AML-193 (cell line): ENCODE data around the gene RAPGEF6.
"Not testable (repeated sequence)": the region's sequence is repeated elsewhere in the genome, so short reads cannot be mapped to it uniquely, and the experiment has no call there.

Experiments
- DNase-seq, 2 experiments: peaks; one replicate each; lab custom pipeline; 2025; lab: John Stamatoyannopoulos, UW

RAPGEF6 gene

DNA sequence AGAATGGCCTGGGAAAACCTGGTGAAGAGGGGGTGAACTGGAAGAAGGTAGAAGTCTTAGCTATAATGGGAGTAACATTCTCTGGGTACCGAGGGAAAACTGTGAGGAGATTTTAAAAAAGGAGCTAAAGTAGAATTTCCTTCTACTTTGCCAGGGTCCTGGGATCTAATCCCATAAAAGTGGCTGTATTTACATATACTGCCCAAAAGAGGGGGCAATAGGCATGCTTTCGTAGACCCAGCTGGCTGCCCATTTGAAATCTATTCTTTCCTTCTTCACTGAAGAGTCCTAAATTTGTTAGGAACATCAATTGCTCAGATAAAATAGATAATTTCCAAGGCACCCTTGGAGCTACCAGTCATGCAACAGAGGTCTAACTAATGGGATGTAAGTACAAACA lies 212.0 kb downstream of the RAPGEF6 start:
- no peak for DNase-seq

- no peak for DNase-seq
Measured at GRCh38 chr5:131419877-131420276, 215.2 kb downstream of the RAPGEF6 start.

- no peak for DNase-seq
Measured at GRCh38 chr5:131418846-131419245, 216.2 kb downstream of the RAPGEF6 start.

DNA sequence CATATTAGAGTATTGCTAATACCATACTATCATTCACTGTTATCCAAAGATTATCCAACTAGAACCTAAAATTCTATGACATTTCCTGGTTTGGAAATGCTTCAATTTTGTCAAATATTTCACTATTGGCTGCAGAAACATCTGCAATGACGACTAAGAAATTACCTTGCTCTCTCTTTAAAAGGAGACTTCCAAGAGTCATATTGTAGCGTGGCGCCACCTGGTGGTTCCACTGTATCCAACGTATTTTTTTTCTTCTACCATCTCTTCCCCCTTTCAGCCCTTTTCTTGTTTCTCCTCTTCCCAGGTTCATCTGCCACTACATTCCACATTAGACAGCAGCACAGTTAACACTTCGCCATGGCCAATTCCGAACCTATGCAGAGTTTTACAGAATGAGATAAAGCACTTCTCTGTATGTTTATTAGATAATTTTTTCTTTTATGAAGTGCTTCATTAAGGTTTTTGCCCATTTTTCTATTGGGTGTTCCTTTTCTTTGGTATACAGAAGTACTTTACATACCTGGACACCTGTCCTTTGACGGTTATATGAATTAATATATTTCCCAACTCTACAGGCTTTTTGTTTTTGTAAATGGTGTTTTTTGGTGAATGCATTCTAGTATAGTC lies 217.7 kb downstream of the RAPGEF6 start:
- DNase-seq = peak; percentile 46 to 64

GRCh38 chr5:131416729-131417128 lies 218.3 kb downstream of the RAPGEF6 start:
- no peak for DNase-seq

DNA sequence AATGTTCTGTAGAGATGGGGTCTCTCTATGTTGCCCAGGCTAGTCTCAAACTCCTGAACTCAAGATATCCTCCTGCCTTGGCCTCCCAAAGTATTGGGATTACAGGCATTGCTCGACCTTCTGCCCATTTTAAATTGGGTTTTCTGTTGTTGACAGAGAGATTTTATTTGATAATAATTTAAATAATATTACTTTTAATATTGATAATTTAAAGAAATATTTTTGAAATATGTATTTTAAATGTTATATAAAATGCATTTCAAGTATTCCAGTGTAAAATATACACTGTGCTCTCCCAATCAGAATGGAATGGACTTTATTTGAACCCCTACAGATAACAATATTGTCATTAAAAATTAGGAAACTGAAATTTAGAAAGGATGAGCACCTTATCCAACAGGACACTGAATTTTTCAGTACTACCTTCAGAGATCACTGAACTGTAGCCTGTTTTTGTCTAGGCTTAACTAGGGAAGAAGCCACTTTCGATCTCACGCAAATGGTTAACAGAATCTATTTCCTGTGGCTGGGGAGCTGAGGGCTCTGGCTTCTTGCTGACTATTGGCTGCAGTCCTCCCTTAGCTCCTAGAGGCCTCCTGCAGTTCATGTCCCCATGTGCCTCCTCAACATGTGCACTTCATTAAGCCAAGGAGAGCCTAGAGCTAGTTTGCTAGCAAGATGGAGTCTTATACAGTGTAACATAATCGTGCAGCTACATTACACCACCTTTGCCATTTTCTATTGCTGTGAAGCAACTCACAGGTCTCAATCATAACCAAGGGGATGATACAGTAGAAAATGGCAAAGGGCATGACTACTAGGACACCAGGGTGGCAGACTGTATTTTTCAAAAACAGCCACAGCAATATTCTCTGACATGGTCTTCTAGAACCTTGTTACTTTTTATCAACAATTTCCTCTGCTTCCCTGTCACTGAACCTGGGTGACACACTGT lies 221.1 kb downstream of the RAPGEF6 start:
- DNase-seq = no peak

DNA sequence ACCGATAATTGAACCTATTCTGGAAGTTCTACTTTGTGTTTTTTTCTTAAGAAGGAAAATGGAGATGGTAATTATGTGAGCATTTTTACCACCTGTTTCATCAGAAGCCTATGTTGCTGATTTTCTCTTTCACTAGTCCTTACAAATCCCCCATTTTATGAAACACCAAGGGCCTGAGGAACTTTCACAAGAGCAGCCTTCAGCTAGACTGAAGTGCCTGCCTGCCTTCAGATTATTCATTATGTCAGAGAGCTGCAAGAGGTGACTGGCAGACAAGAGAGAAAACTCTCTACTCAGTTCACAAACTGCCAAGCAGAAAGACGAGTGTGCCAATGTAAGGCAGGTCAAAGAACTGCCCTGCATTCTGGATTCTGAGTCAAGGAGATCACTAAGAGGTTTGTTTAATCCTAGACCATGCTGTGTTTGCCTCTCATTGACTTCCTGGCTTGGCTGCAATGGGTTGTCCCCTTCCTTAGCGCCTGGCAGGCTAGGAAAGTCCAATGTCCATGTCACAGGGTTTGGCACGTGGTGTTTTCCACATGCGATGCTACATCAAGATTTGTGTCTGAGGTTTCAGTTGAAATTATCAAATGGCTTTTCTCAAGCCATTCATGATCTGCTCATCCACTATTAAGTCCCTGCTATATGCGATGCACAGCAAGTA lies 227.9 kb downstream of the RAPGEF6 start:
- peak; percentile 7 to 31 for DNase-seq

DNA sequence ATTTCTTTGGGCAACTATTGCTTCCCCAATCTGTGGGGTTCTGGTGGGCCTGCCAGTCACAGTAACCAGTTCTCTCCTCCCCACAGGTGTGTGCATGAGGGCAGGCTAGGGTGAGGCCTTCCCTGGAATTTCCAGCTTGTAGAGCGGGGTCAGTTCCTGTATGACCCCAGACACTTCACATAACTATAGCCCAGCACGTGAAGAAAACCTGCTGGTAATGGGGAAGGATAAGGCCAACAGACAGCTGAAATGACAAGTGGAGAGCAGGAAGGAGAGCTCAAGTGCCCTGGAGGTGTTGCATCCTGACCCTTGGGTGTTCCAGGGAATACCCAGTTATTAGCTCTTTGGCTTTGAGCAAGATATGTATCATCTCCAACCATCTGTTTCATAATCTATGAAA lies 229.0 kb downstream of the RAPGEF6 start:
- no peak for DNase-seq

- DNase-seq = no peak
Measured at GRCh38 chr5:131405674-131406073, 229.4 kb downstream of the RAPGEF6 start.

DNA sequence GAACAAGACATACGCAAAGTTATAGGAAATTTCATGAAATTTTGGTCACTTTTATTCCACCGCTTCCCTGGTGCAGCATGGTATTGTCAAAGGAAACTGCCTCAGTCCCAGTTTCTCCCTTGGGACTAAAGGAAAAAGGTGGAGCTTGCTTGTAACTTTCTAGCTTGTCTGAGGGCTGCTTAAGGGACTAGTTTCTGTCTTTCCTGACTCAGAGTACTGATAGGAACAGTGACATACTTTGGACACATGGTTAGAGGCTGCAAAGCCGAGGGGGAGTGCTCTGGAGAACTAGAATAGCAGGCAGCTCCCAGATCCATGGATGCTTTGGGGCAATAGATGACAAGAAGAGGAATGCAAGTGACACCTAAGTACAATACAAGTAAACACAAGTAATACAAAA lies 234.4 kb downstream of the RAPGEF6 start:
- no peak for DNase-seq

DNA sequence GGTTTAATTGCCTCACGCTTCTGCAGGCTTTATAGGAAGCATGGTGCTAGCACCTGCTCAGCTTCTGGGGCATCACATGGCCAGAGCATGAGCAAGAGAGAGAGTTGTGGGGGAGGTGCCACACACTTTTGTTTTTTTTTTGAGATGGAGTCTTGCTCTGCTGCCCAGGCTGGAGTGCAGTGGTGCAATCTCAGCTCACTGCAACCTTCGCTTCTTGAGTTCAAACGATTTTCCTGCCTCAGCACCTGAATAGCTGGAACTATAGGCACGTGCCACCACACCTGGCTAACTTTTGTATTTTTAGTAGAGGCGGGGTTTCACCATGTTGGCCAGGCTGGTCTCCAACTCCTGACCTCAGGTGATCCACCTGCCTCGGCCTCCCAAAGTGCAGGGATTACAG lies 236.0 kb downstream of the RAPGEF6 start:
- not testable (repeated sequence) for DNase-seq

GRCh38 chr5:131396630-131397273 lies 238.3 kb downstream of the RAPGEF6 start:
- no peak for DNase-seq

- DNase-seq = no peak
Measured at GRCh38 chr5:131396015-131396414, 239.0 kb downstream of the RAPGEF6 start.

DNA sequence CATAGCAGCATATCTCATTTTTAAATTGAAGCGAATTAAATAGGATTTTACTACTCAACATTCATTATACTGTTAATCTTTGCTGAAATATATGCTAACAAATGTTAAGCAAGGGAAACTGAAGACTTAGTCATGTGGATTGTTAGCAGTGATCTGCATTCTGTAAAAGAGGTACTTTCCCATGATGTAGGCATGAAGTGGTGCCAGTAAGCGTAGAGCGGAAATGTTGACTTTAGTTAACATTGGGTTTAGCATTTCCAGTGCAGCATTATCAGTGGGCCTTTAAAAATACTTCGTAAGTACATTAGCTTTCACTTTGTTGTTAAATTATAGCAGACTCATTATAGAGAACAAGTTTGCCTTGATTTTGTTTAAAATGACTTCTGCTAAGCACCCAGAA lies 240.9 kb downstream of the RAPGEF6 start:
- no peak for DNase-seq

DNA sequence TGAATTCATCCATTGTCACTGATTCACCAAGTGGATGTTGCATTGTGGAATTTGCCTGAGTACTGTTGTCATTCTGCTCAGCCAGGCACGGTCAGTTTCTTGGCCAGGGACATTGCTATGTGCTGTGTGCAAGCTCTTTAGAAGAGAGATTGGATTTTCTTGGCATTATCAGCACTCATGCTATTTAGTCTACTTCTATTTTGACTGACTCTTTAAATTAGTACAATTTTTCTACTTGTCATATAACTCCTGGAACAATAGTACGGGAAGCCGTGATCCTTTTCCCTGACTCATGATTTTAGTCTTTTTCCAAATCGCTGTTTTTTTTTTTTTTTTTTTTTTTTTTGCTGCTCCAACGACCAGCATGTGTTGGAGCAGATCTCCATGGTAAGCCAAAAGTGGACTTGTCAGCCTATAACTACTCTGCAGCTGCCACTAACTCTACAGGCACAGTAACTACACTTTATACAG lies 241.5 kb downstream of the RAPGEF6 start:
- DNase-seq = no peak

- DNase-seq = no peak
Measured at GRCh38 chr5:131392466-131393095, 242.4 kb downstream of the RAPGEF6 start.

DNA sequence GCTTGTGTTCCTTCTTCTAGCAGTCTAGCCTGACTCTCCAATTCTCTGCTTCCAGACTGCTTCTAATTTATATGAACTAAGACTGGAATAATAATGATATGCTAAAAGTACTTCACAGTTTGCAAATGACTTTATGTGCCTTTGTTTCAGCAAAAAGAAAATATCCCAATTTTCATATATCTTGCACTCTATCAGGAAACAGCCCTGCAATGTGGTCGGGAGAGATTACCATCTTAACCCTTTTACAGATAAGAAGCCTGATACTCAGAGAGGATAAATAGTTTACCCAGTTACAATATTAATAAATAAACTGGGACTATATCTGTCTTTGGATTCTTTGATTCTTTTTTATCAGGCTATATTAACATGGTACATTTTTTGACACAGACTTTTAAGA lies 245.2 kb downstream of the RAPGEF6 start:
- DNase-seq = no peak

GRCh38 chr5:131389096-131389868 lies 245.7 kb downstream of the RAPGEF6 start:
- DNase-seq = no peak

DNA sequence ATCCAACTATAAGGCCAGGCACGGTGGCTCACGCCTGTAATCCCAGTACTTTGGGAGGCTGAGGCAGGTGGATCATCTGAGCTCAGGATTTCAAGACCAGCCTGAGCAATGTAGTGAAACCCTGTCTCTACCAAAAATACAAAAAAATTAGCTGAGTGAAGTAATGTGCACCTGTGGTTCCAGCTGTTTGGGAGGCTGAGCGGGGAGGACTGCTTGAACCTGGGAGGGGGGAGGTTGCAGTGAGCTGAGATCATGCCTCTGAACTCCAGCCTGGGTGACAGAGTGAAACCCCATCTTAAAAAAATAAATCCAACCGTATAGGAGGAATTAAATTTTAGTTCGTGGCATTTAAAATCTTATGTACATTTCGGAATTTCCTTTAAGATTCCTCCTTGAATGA lies 247.8 kb downstream of the RAPGEF6 start:
- no peak for DNase-seq

DNA sequence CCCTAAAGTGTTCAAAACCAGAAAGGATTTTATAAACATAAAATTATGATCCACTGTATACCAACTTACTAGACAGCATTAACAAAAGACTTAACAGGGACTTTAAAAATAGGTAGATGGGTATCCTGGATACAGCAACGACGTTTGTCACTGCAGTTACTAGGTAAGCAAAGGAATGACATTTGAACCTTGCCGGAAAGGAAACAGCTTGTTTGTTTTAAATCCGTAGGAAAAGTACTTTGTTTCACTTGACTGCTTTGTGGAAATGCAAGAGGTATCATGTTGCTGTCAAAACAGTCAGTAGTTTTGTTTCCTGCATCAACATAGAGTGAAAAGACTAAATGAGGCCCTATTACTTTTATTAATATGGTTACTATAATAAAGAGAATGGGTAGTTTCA lies 248.2 kb downstream of the RAPGEF6 start:
- DNase-seq = no peak

- no peak for DNase-seq
Measured at GRCh38 chr5:131386124-131386523, 248.9 kb downstream of the RAPGEF6 start.
